Loucy (cell line): ENCODE results near the gene CADM2.

Experiments
- H2AFZ ChIP-seq: fragments of 200-600 bp; sonication (generic); 2 replicates; pipeline ENCODE4 v1.6.0; 2016; ENCODE audit warnings: antibody characterized with exemption, mild to moderate bottlenecking, low read length, moderate library complexity
- H3F3A ChIP-seq: fragments of 200-600 bp; 2 replicates; pipeline ENCODE4 v1.6.0; 2016; ENCODE audit warnings: antibody characterized with exemption, low read depth, mild to moderate bottlenecking
- H3K27me3 ChIP-seq: fragments of 200-600 bp; sonication (generic); 2 replicates; pipeline ENCODE4 v1.6.1; 2014; ENCODE audit warnings: low read length, mild to moderate bottlenecking; ENCODE audit not compliant: insufficient read depth, poor library complexity, severe bottlenecking
- H3K36me3 ChIP-seq: fragments of 200-600 bp; sonication (generic); 2 replicates; pipeline ENCODE4 v1.6.1; 2016; ENCODE audit warnings: low read length; ENCODE audit not compliant: insufficient read depth
- H3K4me1 ChIP-seq: fragments of 200-600 bp; sonication (generic); 2 replicates; pipeline ENCODE4 v1.5.1; 2014; ENCODE audit warnings: low read length, mild to moderate bottlenecking; ENCODE audit not compliant: insufficient read depth, poor library complexity, severe bottlenecking
- H3K4me2 ChIP-seq: fragments of 200-600 bp; sonication (generic); 2 replicates; pipeline ENCODE4 v1.6.0; 2014; ENCODE audit warnings: antibody characterized with exemption, low read length, low read depth, mild to moderate bottlenecking; ENCODE audit not compliant: poor library complexity, severe bottlenecking
- H3K4me3 ChIP-seq: fragments of 200-600 bp; sonication (generic); 2 replicates; pipeline ENCODE4 v1.5.1; 2014; ENCODE audit warnings: low read length, mild to moderate bottlenecking, mixed read lengths; ENCODE audit not compliant: poor library complexity, severe bottlenecking
- H3K79me2 ChIP-seq: fragments of 200-600 bp; sonication (generic); 2 replicates; pipeline ENCODE4 v1.6.1; 2014; ENCODE audit warnings: low read length; ENCODE audit not compliant: insufficient read depth
- H3K9ac ChIP-seq: fragments of 200-600 bp; sonication (generic); 2 replicates; pipeline ENCODE4 v1.6.0; 2014; ENCODE audit warnings: mild to moderate bottlenecking, low read depth, low read length, moderate library complexity; ENCODE audit not compliant: poor library complexity, severe bottlenecking
- H3K9me2 ChIP-seq: fragments of 200-600 bp; sonication (generic); replicated peaks from 2 replicates; pipeline ENCODE4 v1.6.1; 2016; ENCODE audit warnings: low read depth, low read length, mixed read lengths
- H3K9me3 ChIP-seq: fragments of 200-600 bp; sonication (generic); 2 replicates; pipeline ENCODE4 v1.6.1; 2014; ENCODE audit warnings: mild to moderate bottlenecking, antibody characterized with exemption, low read length, low read depth; ENCODE audit not compliant: insufficient read depth
- H4K20me1 ChIP-seq: fragments of 200-600 bp; sonication (generic); 2 replicates; pipeline ENCODE4 v1.6.0; 2014; ENCODE audit warnings: antibody characterized with exemption, low read length, mild to moderate bottlenecking; ENCODE audit not compliant: insufficient read depth, poor library complexity, severe bottlenecking
- EZH2phosphoT487 ChIP-seq: fragments of 200-600 bp; IDR thresholded peaks from 2 replicates; pipeline ENCODE4 v1.6.1; 2018; ENCODE audit warnings: antibody characterized with exemption, mild to moderate bottlenecking, moderate library complexity, borderline replicate concordance
- TF ChIP-seq, protein P1 (sequence below): fragments of 200-600 bp; sonication (generic); conservative IDR thresholded peaks from 2 replicates; pipeline ENCODE4 v1.5.1; 2014; ENCODE audit warnings: mild to moderate bottlenecking, antibody characterized with exemption, low read length

The CADM2 gene

GRCh38 chr3:85821130-85821756 lies 862.5 kb downstream of the CADM2 start:
- no peak overlapping the region for H3K4me2 ChIP-seq
- H3K4me3 ChIP-seq: no peak overlapping the region
- no peak overlapping the region for H3K9ac ChIP-seq
- H3K9me2 ChIP-seq: no peaks in the 10 kb centered on the region
- H4K20me1 ChIP-seq: no peaks in the 10 kb centered on the region
- TF ChIP-seq, protein P1, sequence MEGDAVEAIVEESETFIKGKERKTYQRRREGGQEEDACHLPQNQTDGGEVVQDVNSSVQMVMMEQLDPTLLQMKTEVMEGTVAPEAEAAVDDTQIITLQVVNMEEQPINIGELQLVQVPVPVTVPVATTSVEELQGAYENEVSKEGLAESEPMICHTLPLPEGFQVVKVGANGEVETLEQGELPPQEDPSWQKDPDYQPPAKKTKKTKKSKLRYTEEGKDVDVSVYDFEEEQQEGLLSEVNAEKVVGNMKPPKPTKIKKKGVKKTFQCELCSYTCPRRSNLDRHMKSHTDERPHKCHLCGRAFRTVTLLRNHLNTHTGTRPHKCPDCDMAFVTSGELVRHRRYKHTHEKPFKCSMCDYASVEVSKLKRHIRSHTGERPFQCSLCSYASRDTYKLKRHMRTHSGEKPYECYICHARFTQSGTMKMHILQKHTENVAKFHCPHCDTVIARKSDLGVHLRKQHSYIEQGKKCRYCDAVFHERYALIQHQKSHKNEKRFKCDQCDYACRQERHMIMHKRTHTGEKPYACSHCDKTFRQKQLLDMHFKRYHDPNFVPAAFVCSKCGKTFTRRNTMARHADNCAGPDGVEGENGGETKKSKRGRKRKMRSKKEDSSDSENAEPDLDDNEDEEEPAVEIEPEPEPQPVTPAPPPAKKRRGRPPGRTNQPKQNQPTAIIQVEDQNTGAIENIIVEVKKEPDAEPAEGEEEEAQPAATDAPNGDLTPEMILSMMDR: peak; percentile 71
- TF ChIP-seq EZH2phosphoT487: no peak
- no peaks in the 10 kb centered on the region for H3K36me3 ChIP-seq
- no peaks in the 10 kb centered on the region for H3K79me2 ChIP-seq
- no peaks in the 10 kb centered on the region for H3K27me3 ChIP-seq
- H2AFZ ChIP-seq: no peak overlapping the region
- H3F3A ChIP-seq: no peaks in the 10 kb centered on the region
- H3K9me3 ChIP-seq: no peaks in the 10 kb centered on the region
- no peaks in the 10 kb centered on the region for H3K4me1 ChIP-seq

- Histone ChIP-seq H3K9me3 (no peaks in the 10 kb centered on the region), H3K4me3 (no peak overlapping the region), H3K27me3 (no peaks in the 10 kb centered on the region), H4K20me1 (no peaks in the 10 kb centered on the region), H2AFZ (no peak overlapping the region), H3K4me1 (no peaks in the 10 kb centered on the region), H3K9me2 (no peaks in the 10 kb centered on the region), H3K9ac (no peak overlapping the region), H3K79me2 (no peaks in the 10 kb centered on the region), H3F3A (no peaks in the 10 kb centered on the region), H3K4me2 (no peak overlapping the region), H3K36me3 (no peaks in the 10 kb centered on the region)
- no peak for TF ChIP-seq EZH2phosphoT487
- TF ChIP-seq, protein P1: no peak
Measured at GRCh38 chr3:85835857-85836440, 877.2 kb downstream of the CADM2 start.

- H3K27me3 ChIP-seq: no peaks in the 10 kb centered on the region
- H3K9me3 ChIP-seq: no peaks in the 10 kb centered on the region
- no peaks in the 10 kb centered on the region for H3K9me2 ChIP-seq
- H3F3A ChIP-seq: no peaks in the 10 kb centered on the region
- H3K4me1 ChIP-seq: no peaks in the 10 kb centered on the region
- no peaks in the 10 kb centered on the region for H4K20me1 ChIP-seq
- H3K4me2 ChIP-seq: no peak overlapping the region
- no peak overlapping the region for H2AFZ ChIP-seq
- TF ChIP-seq, protein P1: no peak
- no peak for TF ChIP-seq EZH2phosphoT487
- no peak overlapping the region for H3K4me3 ChIP-seq
- H3K9ac ChIP-seq: no peak overlapping the region
- no peaks in the 10 kb centered on the region for H3K79me2 ChIP-seq
- no peaks in the 10 kb centered on the region for H3K36me3 ChIP-seq
Measured at GRCh38 chr3:85837402-85837801, 878.6 kb downstream of the CADM2 start.
